Thymus (tissue), 11 donors: ENCODE measurements around the gene CTU2. TPM values are rescaled to one million over a fixed set of nuclear protein-coding genes. Genes with fewer than 3 reads are reported as not detected.
A peak's percentile ranks its signal among the peaks of the same experiment; 100 is the strongest.

Experiments
- DNase-seq, 9 donors: peaks; one replicate each; pipeline ENCODE4 v3.0.0-alpha.2; 2013; ENCODE audit warnings: low spot score in 9 of 9, low read depth in 6 of 9, missing footprints in 1 of 9
- H3K27ac ChIP-seq, 2 donors: one replicate each; pipeline ENCODE4 v1.5.1; 2013; ENCODE audit warnings: control low read depth in 1 of 2, low read depth in 1 of 2, low read length in 1 of 2, mild to moderate bottlenecking in 1 of 2, moderate library complexity in 1 of 2
- H3K27me3 ChIP-seq, 2 donors: one replicate each; pipeline ENCODE4 v1.5.1; 2013; ENCODE audit warnings: low read length in 1 of 2; ENCODE audit not compliant: control insufficient read depth in 2 of 2, insufficient read depth in 1 of 2
- H3K36me3 ChIP-seq, 2 donors: one replicate each; pipeline ENCODE4 v1.5.1; 2013; ENCODE audit warnings: low read length in 1 of 2, mild to moderate bottlenecking in 1 of 2, moderate library complexity in 1 of 2; ENCODE audit not compliant: control insufficient read depth in 2 of 2, insufficient read depth in 2 of 2
- H3K4me1 ChIP-seq, 2 donors: one replicate each; pipeline ENCODE4 v1.5.1; 2013; ENCODE audit warnings: low read length in 2 of 2; ENCODE audit not compliant: control insufficient read depth in 2 of 2, insufficient read depth in 2 of 2
- H3K4me3 ChIP-seq, 2 donors: one replicate each; pipeline ENCODE4 v1.5.1; 2013; ENCODE audit warnings: low read length in 2 of 2, control low read depth in 1 of 2, mild to moderate bottlenecking in 1 of 2
- H3K9me3 ChIP-seq, 2 donors: one replicate each; pipeline ENCODE4 v1.5.1; 2013; ENCODE audit warnings: low read length in 1 of 2, mild to moderate bottlenecking in 1 of 2; ENCODE audit not compliant: control insufficient read depth in 2 of 2, insufficient read depth in 1 of 2
- WGBS: extraction: QIAGEN DNeasy Blood & Tissue Kit; methylation state at CpG from one replicate; pipeline ENCODE4 v1.1.7; 2013; 5-methylcytosine and 5-hydroxymethylcytosine counted together
- polyA plus RNA-seq: library from polyadenylated mRNA; stranded (reverse); fragments of 200-250 nt; gene quantifications from one replicate; pipeline ENCODE4 v1.2.3, GENCODE V29; 2013
- total RNA-seq: library from RNA; stranded (reverse); fragments of 120-200 nt; gene quantifications from one replicate; pipeline ENCODE4 v1.2.4, GENCODE V29; 2013
- donor health status: healthy.

Gene CTU2
- total and polyA plus RNA-seq, 2 donors, result 14.7 to 18.6 TPM

DNA sequence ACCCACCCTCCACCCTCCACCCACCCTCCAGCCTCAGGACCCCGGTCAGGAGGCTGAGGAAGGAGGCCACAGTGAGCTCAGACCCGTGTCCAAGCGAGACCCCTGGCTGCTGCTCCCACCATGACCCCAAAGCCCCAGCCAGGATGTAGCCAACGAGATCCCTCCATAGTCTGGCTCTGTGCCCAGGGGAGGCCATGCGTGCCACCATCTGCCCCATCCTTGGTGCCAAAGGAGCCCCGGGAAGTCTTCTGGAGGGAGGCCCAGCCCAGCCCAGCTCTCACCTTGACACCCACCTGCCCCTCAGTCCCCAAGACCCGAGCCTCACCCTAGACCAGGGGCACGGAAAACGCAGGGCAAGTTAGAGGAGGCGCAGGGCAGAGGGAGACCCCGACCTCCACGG lies 44.6 kb downstream of the CTU2 start:
- 98% methylated on average over 12 of the region's 12 CpGs for WGBS
- no peak for DNase-seq
- peaks cover 0 to 3% of the 10 kb centered on the region in 2 donors for H3K9me3 ChIP-seq
- H3K27ac ChIP-seq, result no peak overlapping the region
- H3K36me3 ChIP-seq, result peaks cover 4 to 10% of the 10 kb centered on the region in 2 donors
- H3K4me3 ChIP-seq, result no peak overlapping the region
- peaks cover 0 to 6% of the 10 kb centered on the region in 2 donors for H3K4me1 ChIP-seq
- H3K27me3 ChIP-seq, result no peaks in the 10 kb centered on the region

DNA sequence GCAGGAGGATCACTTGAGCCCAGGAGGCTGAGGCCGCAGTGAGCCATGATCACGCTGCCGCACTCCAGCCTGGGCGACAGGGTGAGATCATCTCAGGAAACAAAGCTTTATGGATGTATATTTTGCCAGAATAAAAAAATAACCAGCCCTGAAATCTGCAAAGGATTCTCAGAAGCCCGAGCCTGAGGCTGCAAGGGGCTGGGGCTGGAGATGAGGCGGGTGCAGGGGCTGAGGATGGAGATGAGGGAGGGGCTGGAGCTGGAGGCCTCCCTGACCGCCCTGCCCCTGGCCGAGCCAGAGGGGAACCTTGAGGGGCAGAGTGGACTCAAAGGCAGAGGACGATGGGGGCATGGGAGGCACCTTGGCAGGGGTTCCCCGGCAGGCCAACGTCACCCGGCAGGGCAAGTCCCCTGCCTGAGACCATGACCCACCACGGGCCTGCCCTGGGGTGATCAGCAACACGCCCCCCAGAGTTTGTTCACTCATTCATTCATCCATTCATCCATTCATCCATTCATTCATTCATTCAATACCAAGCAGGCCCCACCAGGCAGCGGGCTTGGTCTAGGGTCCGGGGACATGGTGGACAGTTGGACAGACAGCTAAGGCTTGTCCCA lies 46.2 kb downstream of the CTU2 start:
- no peak for DNase-seq
- 99% methylated on average over 16 of the region's 16 CpGs for WGBS
- Histone ChIP-seq H3K27me3 (no peaks in the 10 kb centered on the region), H3K4me1 (peaks cover 0 to 7% of the 10 kb centered on the region in 2 donors), H3K36me3 (peaks cover 4 to 10% of the 10 kb centered on the region in 2 donors), H3K9me3 (peaks cover 0 to 3% of the 10 kb centered on the region in 2 donors), H3K4me3 (no peak overlapping the region), H3K27ac (no peak overlapping the region)

GRCh38 chr16:88753191-88753590 lies 46.9 kb downstream of the CTU2 start:
- Histone ChIP-seq H3K27me3 (no peaks in the 10 kb centered on the region), H3K9me3 (peaks cover 0 to 3% of the 10 kb centered on the region in 2 donors), H3K27ac (no peak overlapping the region), H3K4me3 (no peak overlapping the region), H3K36me3 (peaks cover 4 to 10% of the 10 kb centered on the region in 2 donors), H3K4me1 (peaks cover 0 to 13% of the 10 kb centered on the region in 2 donors)
- whole genome bisulfite sequencing, result 94% methylated on average over 13 of the region's 13 CpGs
- DNase-seq, result no peak

GRCh38 chr16:88753602-88754001 lies 47.3 kb downstream of the CTU2 start:
- Histone ChIP-seq H3K4me3 (no peak overlapping the region), H3K9me3 (peaks cover 0 to 7% of the 10 kb centered on the region in 2 donors), H3K36me3 (peaks cover 4 to 10% of the 10 kb centered on the region in 2 donors), H3K27ac (no peak overlapping the region), H3K27me3 (no peaks in the 10 kb centered on the region), H3K4me1 (peaks cover 0 to 17% of the 10 kb centered on the region in 2 donors)
- 93% methylated on average over 11 of the region's 11 CpGs for WGBS
- no peak for DNase-seq

- WGBS, result 97% methylated on average over 28 of the region's 28 CpGs
- peaks cover 0 to 11% of the 10 kb centered on the region in 2 donors for H3K9me3 ChIP-seq
- peaks cover 0 to 24% of the 10 kb centered on the region in 2 donors for H3K4me1 ChIP-seq
- no peak for DNase-seq
- peaks cover 4 to 10% of the 10 kb centered on the region in 2 donors for H3K36me3 ChIP-seq
- no peak overlapping the region for H3K4me3 ChIP-seq
- no peaks in the 10 kb centered on the region for H3K27me3 ChIP-seq
- no peak overlapping the region for H3K27ac ChIP-seq
These were observed 48.0 kb downstream of the CTU2 start for GRCh38 chr16:88754109-88754911.

- 94% methylated on average over 42 of the region's 42 CpGs for WGBS
- Histone ChIP-seq H3K4me1 (peaks cover 0 to 29% of the 10 kb centered on the region in 2 donors), H3K27ac (no peak overlapping the region), H3K36me3 (peaks cover 4 to 10% of the 10 kb centered on the region in 2 donors), H3K9me3 (peaks cover 0 to 11% of the 10 kb centered on the region in 2 donors), H3K4me3 (no peak overlapping the region), H3K27me3 (no peaks in the 10 kb centered on the region)
- peak in 2 of 9 donors; percentile 47 to 53 for DNase-seq
These were observed 48.8 kb downstream of the CTU2 start for GRCh38 chr16:88754912-88755744.

GRCh38 chr16:88755745-88756443 lies 49.6 kb downstream of the CTU2 start:
- Histone ChIP-seq H3K27ac (no peak overlapping the region), H3K36me3 (peaks cover 4 to 10% of the 10 kb centered on the region in 2 donors), H3K4me1 (peaks cover 0 to 29% of the 10 kb centered on the region in 2 donors), H3K9me3 (peaks cover 0 to 11% of the 10 kb centered on the region in 2 donors), H3K27me3 (no peaks in the 10 kb centered on the region), H3K4me3 (no peak overlapping the region)
- no peak for DNase-seq
- 96% methylated on average over 23 of the region's 23 CpGs for WGBS

- H3K4me1 ChIP-seq, result peaks cover 0 to 29% of the 10 kb centered on the region in 2 donors
- no peaks in the 10 kb centered on the region for H3K27me3 ChIP-seq
- 91% methylated on average over 13 of the region's 13 CpGs for WGBS
- no peak overlapping the region for H3K4me3 ChIP-seq
- H3K36me3 ChIP-seq, result peaks cover 0 to 7% of the 10 kb centered on the region in 2 donors
- H3K27ac ChIP-seq, result no peak overlapping the region
- peaks cover 0 to 8% of the 10 kb centered on the region in 2 donors for H3K9me3 ChIP-seq
- no peak for DNase-seq
These were observed 52.1 kb downstream of the CTU2 start for GRCh38 chr16:88758227-88758943.
